ENCODE data around the gene RAB17. TPM values are rescaled to one million over a fixed set of nuclear protein-coding genes. Genes with fewer than 3 reads are reported as not detected.

The RAB17 gene
- total RNA-seq, 2 experiments from 2014 or later, result 0.14 to 0.69 TPM

DNA sequence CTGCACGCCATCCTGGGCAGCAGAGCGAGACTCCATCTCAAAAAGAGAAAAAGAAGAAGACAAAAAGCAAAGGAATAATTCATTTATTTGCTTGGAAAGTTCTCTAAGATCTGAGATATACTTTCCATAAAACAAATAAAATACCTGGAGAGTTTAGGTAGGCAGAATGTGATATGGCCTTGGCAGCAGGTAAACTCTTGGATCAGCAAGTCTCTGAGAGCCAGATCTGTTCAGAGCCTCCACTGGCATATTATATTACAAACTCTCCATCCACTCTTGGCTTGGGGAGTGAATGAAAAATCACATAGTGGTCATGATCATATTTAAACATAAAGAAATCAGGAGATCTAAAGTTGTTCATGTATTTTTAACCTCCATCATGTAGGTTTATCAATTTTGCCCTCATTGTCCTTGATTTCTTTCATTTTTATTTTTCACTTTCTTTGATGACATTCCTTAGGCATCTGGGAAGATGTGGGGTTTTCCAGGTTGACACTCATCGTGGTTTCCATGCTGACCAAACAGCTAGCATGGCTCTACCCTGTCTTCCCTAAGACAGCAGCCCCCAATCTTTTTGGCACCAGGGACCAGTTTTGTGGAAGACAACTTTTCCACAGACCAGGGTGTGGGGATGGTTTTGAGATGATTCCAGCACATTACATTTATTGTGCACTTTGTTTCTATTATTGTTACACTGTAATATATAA is 47.0 kb upstream of the RAB17 start:
- intact Hi-C loops (cut with micrococcal nuclease), result no loop called here
- H3K36me3 Mint-ChIP-seq (ENCODE audit: low read depth), result no peaks in the 10 kb centered on the region
- ATAC-seq (no peak), DNase-seq (no peak)
- TF ChIP-seq, protein P1, sequence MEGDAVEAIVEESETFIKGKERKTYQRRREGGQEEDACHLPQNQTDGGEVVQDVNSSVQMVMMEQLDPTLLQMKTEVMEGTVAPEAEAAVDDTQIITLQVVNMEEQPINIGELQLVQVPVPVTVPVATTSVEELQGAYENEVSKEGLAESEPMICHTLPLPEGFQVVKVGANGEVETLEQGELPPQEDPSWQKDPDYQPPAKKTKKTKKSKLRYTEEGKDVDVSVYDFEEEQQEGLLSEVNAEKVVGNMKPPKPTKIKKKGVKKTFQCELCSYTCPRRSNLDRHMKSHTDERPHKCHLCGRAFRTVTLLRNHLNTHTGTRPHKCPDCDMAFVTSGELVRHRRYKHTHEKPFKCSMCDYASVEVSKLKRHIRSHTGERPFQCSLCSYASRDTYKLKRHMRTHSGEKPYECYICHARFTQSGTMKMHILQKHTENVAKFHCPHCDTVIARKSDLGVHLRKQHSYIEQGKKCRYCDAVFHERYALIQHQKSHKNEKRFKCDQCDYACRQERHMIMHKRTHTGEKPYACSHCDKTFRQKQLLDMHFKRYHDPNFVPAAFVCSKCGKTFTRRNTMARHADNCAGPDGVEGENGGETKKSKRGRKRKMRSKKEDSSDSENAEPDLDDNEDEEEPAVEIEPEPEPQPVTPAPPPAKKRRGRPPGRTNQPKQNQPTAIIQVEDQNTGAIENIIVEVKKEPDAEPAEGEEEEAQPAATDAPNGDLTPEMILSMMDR (IDR thresholded peaks at IDR 0.05), result no peak
- H3K27me3 Mint-ChIP-seq, result no peaks in the 10 kb centered on the region
- ChIA-PET POLR2A (no interaction called here), CTCF (interaction anchor here (1.0 kb wide), 1 partner anchor 13 kb away, joined by 3 read pairs; no protein-coding TSS in a partner anchor)
- no peak overlapping the region for H3K4me3 Mint-ChIP-seq
- peaks cover 6% of the 10 kb centered on the region for H3K9me3 Mint-ChIP-seq
- H3K4me1 Mint-ChIP-seq (ENCODE audit: low read depth), result peaks cover 6% of the 10 kb centered on the region
- no peak overlapping the region for H3K27ac Mint-ChIP-seq

DNA sequence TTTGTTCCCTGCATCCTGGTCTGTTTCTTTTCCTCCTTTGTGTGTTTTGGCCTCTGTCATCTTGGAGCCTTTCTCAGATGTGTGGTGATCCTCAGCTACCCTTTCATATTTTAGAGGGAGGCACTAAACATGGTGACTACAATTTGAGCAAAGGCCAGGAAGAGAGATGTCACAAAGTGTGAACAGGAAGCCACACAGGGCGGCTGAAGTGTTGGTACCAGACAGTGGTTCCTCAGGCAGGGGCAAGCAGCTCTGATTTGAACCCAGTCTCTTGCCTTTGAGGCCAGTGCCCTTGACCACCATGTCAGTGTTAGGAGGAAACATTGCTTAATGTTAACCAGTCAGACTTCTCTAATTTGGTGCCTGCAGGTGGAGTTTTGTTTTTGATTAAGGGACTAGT is 46.0 kb upstream of the RAB17 start:
- no peak for DNase-seq
- Mint-ChIP-seq H3K4me1 (ENCODE audit: low read depth) (peaks cover 6% of the 10 kb centered on the region), H3K27me3 (no peaks in the 10 kb centered on the region), H3K27ac (peak overlapping the region; percentile 43), H3K36me3 (ENCODE audit: low read depth) (no peaks in the 10 kb centered on the region), H3K4me3 (no peak overlapping the region), H3K9me3 (peaks cover 6% of the 10 kb centered on the region)
- CTCF ChIA-PET, result interaction anchor here (1.0 to 1.1 kb wide), 2 partner anchors 12 to 36 kb away, joined by 3 read pairs; no protein-coding TSS in a partner anchor
- TF ChIP-seq, protein P1 (IDR thresholded peaks at IDR 0.05), result no peak
- POLR2A ChIA-PET, result interaction anchor here (0.6 to 1.1 kb wide), 2 partner anchors 21 to 156 kb away, joined by 3 read pairs; no protein-coding TSS in a partner anchor
- peak; percentile 55 for ATAC-seq
- intact Hi-C loops (cut with micrococcal nuclease), result no loop called here

DNA sequence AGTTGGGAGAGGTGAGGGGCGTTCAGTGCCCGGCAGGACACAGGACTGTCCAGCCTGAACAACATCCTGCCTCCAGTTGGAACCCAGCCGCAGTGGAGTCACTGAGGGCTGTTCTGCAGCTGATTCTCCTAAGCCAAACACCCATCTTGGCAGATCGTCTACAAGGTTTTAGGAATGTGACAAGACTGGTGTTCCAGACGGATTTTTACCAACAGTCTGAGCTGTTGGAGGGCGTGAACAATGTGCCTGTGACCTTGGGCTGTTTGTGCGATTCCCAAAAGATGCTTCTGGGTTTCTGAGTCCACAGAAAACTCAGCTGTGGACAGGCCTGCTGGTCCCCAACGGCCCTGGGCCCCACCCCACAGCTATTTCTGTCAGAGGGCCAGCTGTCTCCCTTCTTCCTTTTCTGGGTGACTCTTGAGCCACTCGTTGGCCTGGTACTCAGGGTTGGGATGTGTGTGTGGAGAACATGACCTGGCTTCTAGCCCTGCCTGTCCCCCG is 42.6 kb upstream of the RAB17 start:
- intact Hi-C loops (cut with micrococcal nuclease), result no loop called here
- Mint-ChIP-seq H3K27ac (no peak overlapping the region), H3K4me1 (ENCODE audit: low read depth) (peaks cover 26% of the 10 kb centered on the region), H3K36me3 (ENCODE audit: low read depth) (no peaks in the 10 kb centered on the region), H3K27me3 (peaks cover 9% of the 10 kb centered on the region), H3K9me3 (peaks cover 6% of the 10 kb centered on the region), H3K4me3 (no peak overlapping the region)
- no peak for ATAC-seq
- ChIA-PET POLR2A (no interaction called here), CTCF (no interaction called here)
- no peak for DNase-seq
- TF ChIP-seq, protein P1 (IDR thresholded peaks at IDR 0.05), result no peak

DNA sequence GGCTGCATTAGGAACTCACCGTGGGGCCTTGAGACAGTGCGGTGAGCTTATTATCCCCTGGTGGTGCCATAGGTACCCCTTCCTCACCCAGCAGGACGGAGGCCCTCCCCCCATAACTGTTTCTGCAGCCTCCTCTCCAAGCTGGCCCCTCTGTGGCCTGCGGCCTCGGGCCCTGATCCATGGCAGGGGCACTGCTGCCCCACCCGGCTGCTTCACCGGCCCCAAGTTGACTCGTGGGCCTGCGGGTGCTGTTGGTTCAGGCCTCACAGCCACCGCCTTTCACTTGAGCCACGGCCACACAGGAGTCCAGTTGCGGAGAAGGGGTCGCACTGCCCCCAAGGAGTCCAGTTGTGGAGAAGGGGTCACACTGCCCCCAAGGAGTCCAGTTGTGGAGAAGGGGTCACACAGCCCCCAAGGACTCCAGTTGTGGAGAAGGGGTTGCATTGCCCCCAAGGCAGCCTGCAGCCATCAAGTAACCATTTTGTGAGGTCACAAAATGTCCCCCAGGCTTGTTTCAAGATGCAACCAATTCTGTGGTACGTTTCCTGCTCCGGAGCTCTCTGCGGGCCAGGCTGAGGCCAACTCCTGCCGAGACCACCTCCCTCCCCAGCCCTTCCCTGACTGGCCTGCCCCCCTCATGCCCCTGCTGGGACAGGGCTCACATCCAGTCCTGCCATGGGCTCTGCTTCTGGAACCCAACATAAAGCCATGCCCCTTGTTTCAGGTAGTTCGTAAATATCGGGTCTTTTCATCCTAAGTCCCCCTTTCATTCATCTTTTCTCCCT is 41.5 kb upstream of the RAB17 start:
- TF ChIP-seq, protein P1 (IDR thresholded peaks at IDR 0.05), result no peak
- CTCF ChIA-PET, result interaction anchor here (0.9 kb wide), 1 partner anchor 40 kb away, joined by 5 read pairs; no protein-coding TSS in a partner anchor
- Mint-ChIP-seq H3K4me1 (ENCODE audit: low read depth) (peaks cover 28% of the 10 kb centered on the region), H3K27me3 (peaks cover 11% of the 10 kb centered on the region), H3K4me3 (no peak overlapping the region), H3K9me3 (peaks cover 6% of the 10 kb centered on the region), H3K36me3 (ENCODE audit: low read depth) (no peaks in the 10 kb centered on the region), H3K27ac (no peak overlapping the region)
- POLR2A ChIA-PET, result no interaction called here
- DNase-seq (no peak), ATAC-seq (no peak)
- intact Hi-C loops (cut with micrococcal nuclease), result no loop called here
